Measurements from ENCODE around the gene NPAS3. TPM values are rescaled to one million over a fixed set of nuclear protein-coding genes. Genes with fewer than 3 reads are reported as not detected.

NPAS3 gene
- total RNA-seq, 4 donors from 2014 or later, result 0.19 to 2.1 (median 1.7) TPM; not detected in 1

GRCh38 chr14:33781236-33781635 is 842.6 kb downstream of the NPAS3 start:
- TF ChIP-seq, protein P1, sequence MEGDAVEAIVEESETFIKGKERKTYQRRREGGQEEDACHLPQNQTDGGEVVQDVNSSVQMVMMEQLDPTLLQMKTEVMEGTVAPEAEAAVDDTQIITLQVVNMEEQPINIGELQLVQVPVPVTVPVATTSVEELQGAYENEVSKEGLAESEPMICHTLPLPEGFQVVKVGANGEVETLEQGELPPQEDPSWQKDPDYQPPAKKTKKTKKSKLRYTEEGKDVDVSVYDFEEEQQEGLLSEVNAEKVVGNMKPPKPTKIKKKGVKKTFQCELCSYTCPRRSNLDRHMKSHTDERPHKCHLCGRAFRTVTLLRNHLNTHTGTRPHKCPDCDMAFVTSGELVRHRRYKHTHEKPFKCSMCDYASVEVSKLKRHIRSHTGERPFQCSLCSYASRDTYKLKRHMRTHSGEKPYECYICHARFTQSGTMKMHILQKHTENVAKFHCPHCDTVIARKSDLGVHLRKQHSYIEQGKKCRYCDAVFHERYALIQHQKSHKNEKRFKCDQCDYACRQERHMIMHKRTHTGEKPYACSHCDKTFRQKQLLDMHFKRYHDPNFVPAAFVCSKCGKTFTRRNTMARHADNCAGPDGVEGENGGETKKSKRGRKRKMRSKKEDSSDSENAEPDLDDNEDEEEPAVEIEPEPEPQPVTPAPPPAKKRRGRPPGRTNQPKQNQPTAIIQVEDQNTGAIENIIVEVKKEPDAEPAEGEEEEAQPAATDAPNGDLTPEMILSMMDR (IDR thresholded peaks at IDR 0.05), result no peak
- no peak for TF ChIP-seq POLR2A (IDR thresholded peaks at IDR 0.05)
- H3K4me3 ChIP-seq, result no peak overlapping the region
- H3K27me3 ChIP-seq, result no peaks in the 10 kb centered on the region
- no peak overlapping the region for H3K27ac ChIP-seq
- H3K36me3 ChIP-seq, result no peaks in the 10 kb centered on the region
- DNase-seq, result no peak
- no peaks in the 10 kb centered on the region for H3K4me1 ChIP-seq
- H3K9me3 ChIP-seq, result no peaks in the 10 kb centered on the region

GRCh38 chr14:33782923-33783322 is 844.2 kb downstream of the NPAS3 start:
- Histone ChIP-seq H3K4me1 (no peaks in the 10 kb centered on the region), H3K27ac (no peak overlapping the region), H3K4me3 (no peak overlapping the region), H3K9me3 (no peaks in the 10 kb centered on the region), H3K36me3 (no peaks in the 10 kb centered on the region), H3K27me3 (no peaks in the 10 kb centered on the region)
- TF ChIP-seq, protein P1 (IDR thresholded peaks at IDR 0.05), result no peak
- TF ChIP-seq POLR2A (IDR thresholded peaks at IDR 0.05), result no peak
- DNase-seq, result no peak

- no peak for DNase-seq
- Histone ChIP-seq H3K4me1 (no peaks in the 10 kb centered on the region), H3K36me3 (no peaks in the 10 kb centered on the region), H3K27ac (no peak overlapping the region), H3K9me3 (no peaks in the 10 kb centered on the region), H3K27me3 (no peaks in the 10 kb centered on the region), H3K4me3 (no peak overlapping the region)
- TF ChIP-seq POLR2A (IDR thresholded peaks at IDR 0.05), result no peak
- TF ChIP-seq, protein P1 (IDR thresholded peaks at IDR 0.05), result no peak
Measured at GRCh38 chr14:33786091-33786825, 847.6 kb downstream of the NPAS3 start.

DNA sequence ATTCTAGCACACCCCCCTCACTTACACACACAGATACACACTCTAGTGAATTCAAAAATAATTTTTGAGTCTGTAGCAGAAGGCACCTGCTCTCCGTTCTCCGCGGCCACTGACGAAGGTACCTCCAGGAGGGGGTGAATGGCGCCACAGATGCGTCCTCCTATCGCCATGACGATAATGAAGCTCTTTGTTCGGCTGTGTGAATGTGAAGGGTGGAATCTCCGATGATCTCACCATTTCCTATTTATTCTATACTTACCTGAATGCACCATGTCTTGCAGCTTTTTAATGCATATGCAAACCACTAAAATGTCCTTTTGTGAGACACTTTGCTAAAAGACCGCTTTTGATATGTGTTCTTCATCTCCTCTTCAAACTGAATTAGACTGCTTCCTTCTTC is 849.5 kb downstream of the NPAS3 start:
- Histone ChIP-seq H3K4me3 (no peak overlapping the region), H3K4me1 (peaks cover 0 to 11% (median 0%) of the 10 kb centered on the region in 4 donors), H3K27me3 (no peaks in the 10 kb centered on the region), H3K9me3 (no peaks in the 10 kb centered on the region), H3K36me3 (no peaks in the 10 kb centered on the region), H3K27ac (no peak overlapping the region)
- TF ChIP-seq POLR2A (IDR thresholded peaks at IDR 0.05), result no peak
- TF ChIP-seq, protein P1 (IDR thresholded peaks at IDR 0.05), result no peak
- no peak for DNase-seq

GRCh38 chr14:33790996-33791395 is 852.3 kb downstream of the NPAS3 start:
- H3K36me3 ChIP-seq, result no peaks in the 10 kb centered on the region
- H3K9me3 ChIP-seq, result no peaks in the 10 kb centered on the region
- no peak for DNase-seq
- H3K27me3 ChIP-seq, result no peaks in the 10 kb centered on the region
- no peak for TF ChIP-seq POLR2A (IDR thresholded peaks at IDR 0.05)
- TF ChIP-seq, protein P1 (IDR thresholded peaks at IDR 0.05), result no peak
- H3K27ac ChIP-seq, result no peak overlapping the region
- no peak overlapping the region for H3K4me3 ChIP-seq
- peaks cover 0 to 12% (median 0%) of the 10 kb centered on the region in 4 donors for H3K4me1 ChIP-seq
